ENCODE results near the gene AFAP1L2.

- no peak for TF ChIP-seq CTCF (IDR thresholded peaks at IDR 0.05)
- no peak for TF ChIP-seq POLR2A (IDR thresholded peaks at IDR 0.05)
- TF ChIP-seq POLR2AphosphoS5 (IDR thresholded peaks at IDR 0.05) = no peak
These were observed 27.3 kb upstream of the AFAP1L2 start for GRCh38 chr10:114431414-114432135.

All from prostate gland (tissue), 2 donors.